Muscle of leg (tissue), 11 donors: Measurements from ENCODE around the gene CHGA. TPM values are rescaled to one million over a fixed set of nuclear protein-coding genes. Genes with fewer than 3 reads are reported as not detected.

Experiments
- DNase-seq: peaks from one replicate; pipeline ENCODE4 v3.0.0; 2013
- H3K27ac ChIP-seq: one replicate; pipeline ENCODE4 v1.5.1; 2013; ENCODE audit warnings: mild to moderate bottlenecking, low read length, control low read depth
- H3K27me3 ChIP-seq: one replicate; pipeline ENCODE4 v1.6.1; 2013; ENCODE audit warnings: low read length; ENCODE audit not compliant: control insufficient read depth, insufficient read depth
- H3K36me3 ChIP-seq: one replicate; pipeline ENCODE4 v1.6.1; 2013; ENCODE audit warnings: low read length; ENCODE audit not compliant: control insufficient read depth, insufficient read depth
- H3K4me1 ChIP-seq: one replicate; pipeline ENCODE4 v1.6.1; 2013; ENCODE audit warnings: low read length; ENCODE audit not compliant: control insufficient read depth, insufficient read depth
- H3K4me3 ChIP-seq: one replicate; pipeline ENCODE4 v1.5.1; 2013; ENCODE audit warnings: low read length, control low read depth
- H3K9me3 ChIP-seq: replicated peaks from 2 replicates; pipeline ENCODE4 v1.6.1; 2013; ENCODE audit warnings: low read depth, low read length; ENCODE audit not compliant: control insufficient read depth
- WGBS: methylation state at CpG from one replicate; pipeline ENCODE4 v1.1.5; 2013; ENCODE audit warnings: missing lambda C conversion rate; ENCODE audit not compliant: insufficient coverage; 5-methylcytosine and 5-hydroxymethylcytosine counted together
- polyA plus RNA-seq, 8 donors: library from polyadenylated mRNA; unstranded; fragments of 120-200 nt; gene quantifications; one replicate each; pipeline versions ENCODE4 v1.2.1 to v1.2.3, GENCODE V29; 2013; ENCODE audit warnings: inconsistent platforms in 1 of 8, low replicate concordance in 1 of 8; ENCODE audit not compliant: insufficient read length in 8 of 8, insufficient read depth in 1 of 8
- total RNA-seq: library from RNA; stranded (reverse); fragments of 120-200 nt; gene quantifications from one replicate; pipeline ENCODE4 v1.2.4, GENCODE V29; 2013

The CHGA gene
- total and polyA plus RNA-seq, 9 donors: 0.13 to 20.9 (median 0.50) TPM; not detected in 2

DNA sequence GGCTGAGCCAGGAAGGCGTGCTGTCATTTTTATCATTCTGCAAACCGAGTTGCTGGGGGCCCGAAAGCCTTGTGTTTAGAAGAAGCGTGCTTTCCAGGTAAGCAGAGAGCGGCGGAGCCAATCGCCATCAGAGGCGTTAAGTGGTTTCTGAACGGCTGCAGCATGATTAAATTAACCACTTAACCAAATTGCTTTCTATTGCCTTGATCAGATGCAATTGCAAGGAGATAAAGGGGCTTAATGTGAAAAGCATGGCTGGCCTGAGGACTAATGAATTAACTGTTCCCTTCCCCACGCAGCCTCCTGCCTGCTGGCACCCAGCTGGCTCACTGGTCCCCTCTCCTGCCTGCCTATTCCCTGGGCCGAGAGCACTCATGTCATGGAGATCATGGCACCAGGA is 36.6 kb upstream of the CHGA start:
- Histone ChIP-seq H3K4me1 (no peaks in the 10 kb centered on the region), H3K36me3 (no peaks in the 10 kb centered on the region), H3K27ac (no peak overlapping the region), H3K27me3 (peaks cover 15% of the 10 kb centered on the region), H3K9me3 (no peaks in the 10 kb centered on the region), H3K4me3 (no peak overlapping the region)
- WGBS: 33% methylated on average over 6 of the region's 11 CpGs
- no peak for DNase-seq

DNA sequence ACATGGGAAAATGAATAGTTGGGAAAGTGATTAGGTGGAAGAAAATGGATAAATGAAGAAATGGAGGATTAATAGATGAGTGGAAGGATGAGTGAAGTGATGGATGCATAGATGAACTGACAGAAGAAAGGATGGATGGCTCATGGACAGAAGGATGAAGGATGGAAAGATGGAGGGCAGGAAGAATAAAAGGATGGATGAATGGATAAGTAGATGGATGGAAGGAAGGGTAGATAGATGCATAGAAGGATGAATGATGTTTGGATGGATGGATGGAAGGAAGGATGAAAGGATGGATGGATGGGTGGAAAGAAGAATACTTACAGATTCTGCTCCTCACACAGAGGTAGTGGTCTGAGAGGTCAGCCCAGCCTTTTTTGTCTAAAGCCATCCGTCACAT is 35.8 kb upstream of the CHGA start:
- Histone ChIP-seq H3K9me3 (no peaks in the 10 kb centered on the region), H3K4me3 (no peak overlapping the region), H3K4me1 (no peaks in the 10 kb centered on the region), H3K36me3 (no peaks in the 10 kb centered on the region), H3K27me3 (peaks cover 16% of the 10 kb centered on the region), H3K27ac (no peak overlapping the region)
- no CpG with 5 or more reads among the region's 1 CpG for WGBS
- DNase-seq: no peak

DNA sequence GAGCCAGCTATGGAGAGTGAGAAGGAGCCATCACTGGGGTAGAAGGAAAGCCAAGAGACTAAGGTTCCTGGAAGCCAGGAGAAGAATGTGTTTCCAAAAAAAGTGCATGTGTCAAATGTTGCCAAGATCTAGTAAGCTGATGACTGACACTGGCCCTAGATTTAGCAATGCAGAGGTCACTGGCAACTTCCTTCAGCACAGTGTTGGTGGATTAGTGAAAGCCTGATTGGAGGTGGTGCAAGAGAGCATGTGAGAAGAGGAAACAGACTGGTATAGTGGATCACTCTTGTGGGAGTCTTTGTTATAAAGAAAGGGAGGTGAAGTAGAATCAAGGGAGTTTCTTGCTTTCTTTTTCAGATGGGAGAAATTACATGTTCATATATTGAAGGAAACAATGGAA is 34.1 kb upstream of the CHGA start:
- Histone ChIP-seq H3K9me3 (peaks cover 2% of the 10 kb centered on the region), H3K4me3 (no peak overlapping the region), H3K27me3 (peaks cover 16% of the 10 kb centered on the region)

DNA sequence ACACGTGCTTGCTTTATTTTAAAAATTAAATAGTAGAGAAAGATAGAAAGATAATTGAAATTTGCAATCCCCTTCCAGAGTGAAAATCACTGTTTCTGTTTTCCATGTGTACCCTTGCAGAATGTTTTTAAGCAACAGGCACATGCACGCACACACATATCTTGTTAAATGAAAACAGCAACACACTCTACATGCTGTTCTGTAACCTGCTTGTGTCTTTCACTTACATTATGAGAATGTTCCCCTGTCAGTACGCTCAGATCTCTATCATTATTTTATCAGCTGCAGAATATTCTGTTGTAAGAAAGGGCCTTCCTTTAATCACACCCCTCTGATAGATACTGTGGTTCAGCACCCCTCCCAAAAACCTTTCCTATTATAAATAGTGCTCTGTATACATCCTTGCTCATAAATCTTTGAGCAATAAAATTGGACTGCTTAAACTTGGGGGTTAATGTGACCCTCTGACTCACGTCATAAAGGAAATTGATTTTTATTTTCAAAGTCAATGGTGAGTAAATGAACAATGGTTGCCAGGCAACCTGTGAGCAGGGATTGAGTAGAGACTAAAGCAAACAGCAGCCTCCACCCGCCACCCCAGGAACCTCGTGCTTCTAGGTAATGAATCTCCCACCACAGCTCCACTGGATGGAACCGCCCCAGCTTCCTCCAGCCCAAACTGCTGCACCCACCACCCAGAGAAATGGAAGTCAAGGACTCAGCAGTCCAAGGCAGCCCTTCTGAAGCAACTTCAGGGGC is 31.9 kb upstream of the CHGA start:
- 22% methylated on average over 3 of the region's 7 CpGs for WGBS
- H3K4me1 ChIP-seq: no peaks in the 10 kb centered on the region
- peaks cover 11% of the 10 kb centered on the region for H3K27me3 ChIP-seq
- H3K4me3 ChIP-seq: no peak overlapping the region
- H3K9me3 ChIP-seq: peaks cover 2% of the 10 kb centered on the region
- no peak overlapping the region for H3K27ac ChIP-seq
- no peak for DNase-seq
- no peaks in the 10 kb centered on the region for H3K36me3 ChIP-seq

More for the DNA sequence above, 34.1 kb upstream of the CHGA start:
- H3K36me3 ChIP-seq: no peaks in the 10 kb centered on the region
- DNase-seq: no peak
- H3K27ac ChIP-seq: no peak overlapping the region
- H3K4me1 ChIP-seq: no peaks in the 10 kb centered on the region

DNA sequence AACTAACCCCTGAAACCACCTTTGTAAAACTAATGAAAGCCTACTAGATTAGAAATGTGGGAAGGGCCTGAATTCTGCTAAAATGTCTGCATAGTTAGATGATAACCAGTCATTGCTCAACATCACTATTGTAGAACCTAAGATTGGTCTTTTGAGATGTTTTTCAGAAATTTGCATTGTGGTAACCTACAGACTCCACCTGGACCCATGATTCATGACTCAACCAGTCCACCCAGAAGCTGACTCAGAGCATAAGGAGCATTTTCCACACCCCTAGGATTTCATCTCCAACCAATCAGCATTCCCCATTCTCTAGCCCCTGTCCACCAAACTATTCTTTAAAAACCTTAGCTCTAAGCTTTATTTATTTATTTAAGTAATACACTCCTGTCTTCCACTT is 30.4 kb upstream of the CHGA start:
- H3K36me3 ChIP-seq: no peaks in the 10 kb centered on the region
- no peak overlapping the region for H3K4me3 ChIP-seq
- peaks cover 2% of the 10 kb centered on the region for H3K9me3 ChIP-seq
- no peak overlapping the region for H3K27ac ChIP-seq
- H3K27me3 ChIP-seq: peaks cover 6% of the 10 kb centered on the region
- H3K4me1 ChIP-seq: no peaks in the 10 kb centered on the region
- no peak for DNase-seq

DNA sequence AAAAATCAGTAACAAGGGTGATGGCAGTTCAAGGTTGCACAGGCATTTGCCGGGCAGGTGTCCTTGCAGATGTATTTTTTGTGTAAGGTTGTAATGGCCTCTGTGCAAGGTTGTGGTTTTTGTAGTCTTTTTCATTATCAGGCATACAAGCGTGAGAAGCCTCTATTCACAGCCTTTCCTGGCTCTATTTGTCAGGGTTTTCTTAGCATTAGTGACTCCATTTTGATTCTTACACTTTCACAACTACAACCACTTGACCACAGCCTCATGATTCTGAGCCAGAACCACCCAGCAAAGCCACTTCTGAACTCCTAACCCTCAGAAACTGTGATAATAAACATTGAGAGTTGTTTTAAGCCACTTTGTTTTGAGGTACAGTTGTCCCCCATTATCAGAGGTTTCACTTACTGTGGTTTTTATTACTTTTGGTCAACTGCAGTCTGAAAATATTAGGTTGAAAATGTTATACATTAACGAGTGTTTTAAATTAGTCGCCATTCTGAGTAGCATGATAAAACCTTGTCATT is 27.5 kb upstream of the CHGA start:
- Histone ChIP-seq H3K36me3 (no peaks in the 10 kb centered on the region), H3K27me3 (peaks cover 6% of the 10 kb centered on the region), H3K4me3 (no peak overlapping the region), H3K4me1 (no peaks in the 10 kb centered on the region), H3K27ac (no peak overlapping the region), H3K9me3 (peaks cover 2% of the 10 kb centered on the region)
- DNase-seq: no peak
- WGBS: no CpG with 5 or more reads among the region's 4 CpGs

DNA sequence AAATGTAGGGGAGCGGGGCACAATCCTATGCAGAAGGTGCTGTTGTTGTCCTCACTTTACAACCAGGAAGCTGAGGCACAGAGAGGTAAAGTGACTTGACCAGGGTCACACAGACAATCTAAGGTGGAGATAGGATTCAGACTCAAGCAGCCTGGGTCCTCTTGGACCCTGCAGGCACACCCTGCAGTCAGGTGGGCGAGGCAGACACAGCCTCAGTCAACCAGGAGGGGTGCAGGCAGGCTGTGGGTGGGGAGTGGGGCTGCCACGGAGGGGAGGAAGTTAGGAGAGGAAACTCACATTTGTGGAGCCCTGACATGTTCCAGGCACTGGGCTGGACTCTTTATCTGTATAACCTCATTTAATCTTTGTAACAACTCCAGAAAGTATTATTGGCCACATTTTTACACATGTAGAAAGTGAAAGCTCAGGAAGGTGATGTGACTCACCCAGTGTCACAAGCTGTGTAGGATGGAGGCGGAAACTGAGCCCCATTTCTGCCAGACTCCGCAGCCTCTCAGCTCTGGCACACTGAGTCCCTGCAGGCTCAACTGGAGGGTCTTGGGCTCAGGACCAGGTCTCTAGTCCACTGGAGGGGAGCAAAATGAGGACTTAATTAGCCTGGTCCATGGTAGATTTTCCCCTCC is 24.9 kb upstream of the CHGA start:
- Histone ChIP-seq H3K27me3 (peaks cover 10% of the 10 kb centered on the region), H3K36me3 (no peaks in the 10 kb centered on the region), H3K4me3 (no peak overlapping the region), H3K27ac (no peak overlapping the region), H3K4me1 (no peaks in the 10 kb centered on the region), H3K9me3 (peaks cover 2% of the 10 kb centered on the region)
- no peak for DNase-seq
- WGBS: 91% methylated on average over 3 of the region's 5 CpGs

DNA sequence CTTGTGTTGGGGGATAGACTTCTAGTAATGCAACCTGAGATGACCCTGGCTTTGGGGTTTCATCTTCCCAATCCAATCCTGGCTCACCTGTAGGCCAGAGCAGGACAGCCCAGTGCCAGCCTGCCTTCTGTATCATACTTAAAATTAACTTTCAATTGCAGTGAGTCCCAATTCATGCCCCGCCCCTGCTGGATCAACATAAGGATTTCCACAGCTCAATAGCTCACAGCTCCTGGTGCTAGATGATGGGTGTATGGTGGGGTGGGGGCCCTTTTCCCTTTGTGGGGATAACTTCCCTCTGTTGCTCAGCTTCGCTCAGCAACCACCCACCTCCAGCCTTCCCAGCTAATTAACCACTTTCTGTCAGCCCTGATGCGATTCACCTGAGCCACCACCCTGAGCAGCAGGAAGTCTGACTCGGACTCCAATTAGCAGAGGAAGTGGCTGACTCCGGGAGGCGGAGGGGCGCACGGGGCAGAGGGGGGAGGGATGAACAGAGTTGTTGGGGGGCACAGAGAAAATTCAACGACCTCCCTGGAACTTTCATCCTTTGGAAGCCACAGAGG is 24.3 kb upstream of the CHGA start:
- Histone ChIP-seq H3K4me3 (no peak overlapping the region), H3K4me1 (no peaks in the 10 kb centered on the region), H3K27me3 (peaks cover 14% of the 10 kb centered on the region), H3K9me3 (no peaks in the 10 kb centered on the region), H3K36me3 (no peaks in the 10 kb centered on the region), H3K27ac (no peak overlapping the region)
- DNase-seq: no peak
- WGBS: no CpG with 5 or more reads among the region's 9 CpGs

DNA sequence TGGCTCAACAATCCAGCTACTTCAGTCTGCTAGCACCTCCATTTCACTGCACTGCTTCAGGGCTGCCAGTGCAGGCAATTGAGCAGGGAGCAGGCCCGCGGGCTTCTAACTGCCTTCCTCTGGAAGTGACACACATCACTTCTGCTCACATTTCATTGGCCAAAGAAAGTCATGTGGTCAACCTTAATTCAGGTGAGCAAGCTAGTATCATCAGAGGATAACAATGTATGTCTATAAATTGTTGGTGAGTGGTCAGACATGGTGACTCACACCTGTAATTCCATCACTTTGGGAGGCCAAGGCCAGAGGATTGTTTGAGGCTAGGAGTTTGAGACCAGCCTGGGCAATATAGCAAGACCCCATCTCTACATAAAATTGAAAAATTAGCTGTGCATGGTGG is 22.3 kb upstream of the CHGA start:
- no peak for DNase-seq
- Histone ChIP-seq H3K4me1 (no peaks in the 10 kb centered on the region), H3K36me3 (no peaks in the 10 kb centered on the region), H3K27ac (no peak overlapping the region), H3K9me3 (no peaks in the 10 kb centered on the region), H3K4me3 (no peak overlapping the region), H3K27me3 (peaks cover 20% of the 10 kb centered on the region)
- no CpG with 5 or more reads among the region's 2 CpGs for WGBS

DNA sequence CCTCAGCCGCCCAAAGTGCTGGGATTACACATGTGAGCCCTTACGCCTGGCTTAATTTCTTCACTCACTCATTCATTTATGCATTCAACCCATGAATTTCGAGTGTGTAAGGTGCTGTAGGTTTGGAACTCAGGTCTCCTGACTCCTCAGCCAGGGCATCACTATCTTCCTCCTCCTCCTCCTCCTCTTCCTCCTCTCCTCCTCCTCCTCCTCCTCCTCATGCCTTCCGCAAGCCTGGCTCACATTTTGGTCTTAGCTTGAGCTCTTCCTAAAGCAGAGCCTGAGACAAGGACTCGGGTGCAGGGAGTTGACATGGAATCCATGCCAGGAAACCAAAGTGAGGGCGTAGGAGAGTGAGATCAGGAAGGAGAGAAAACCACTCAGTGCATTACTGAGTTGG is 20.8 kb upstream of the CHGA start:
- DNase-seq: no peak
- peaks cover 20% of the 10 kb centered on the region for H3K27me3 ChIP-seq
- no peak overlapping the region for H3K27ac ChIP-seq
- WGBS: 47% methylated on average over 2 of the region's 6 CpGs
- no peaks in the 10 kb centered on the region for H3K36me3 ChIP-seq
- no peak overlapping the region for H3K4me3 ChIP-seq
- H3K4me1 ChIP-seq: no peaks in the 10 kb centered on the region
- H3K9me3 ChIP-seq: no peaks in the 10 kb centered on the region
